ENCODE measurements around the gene A2M.

A2M gene

DNA sequence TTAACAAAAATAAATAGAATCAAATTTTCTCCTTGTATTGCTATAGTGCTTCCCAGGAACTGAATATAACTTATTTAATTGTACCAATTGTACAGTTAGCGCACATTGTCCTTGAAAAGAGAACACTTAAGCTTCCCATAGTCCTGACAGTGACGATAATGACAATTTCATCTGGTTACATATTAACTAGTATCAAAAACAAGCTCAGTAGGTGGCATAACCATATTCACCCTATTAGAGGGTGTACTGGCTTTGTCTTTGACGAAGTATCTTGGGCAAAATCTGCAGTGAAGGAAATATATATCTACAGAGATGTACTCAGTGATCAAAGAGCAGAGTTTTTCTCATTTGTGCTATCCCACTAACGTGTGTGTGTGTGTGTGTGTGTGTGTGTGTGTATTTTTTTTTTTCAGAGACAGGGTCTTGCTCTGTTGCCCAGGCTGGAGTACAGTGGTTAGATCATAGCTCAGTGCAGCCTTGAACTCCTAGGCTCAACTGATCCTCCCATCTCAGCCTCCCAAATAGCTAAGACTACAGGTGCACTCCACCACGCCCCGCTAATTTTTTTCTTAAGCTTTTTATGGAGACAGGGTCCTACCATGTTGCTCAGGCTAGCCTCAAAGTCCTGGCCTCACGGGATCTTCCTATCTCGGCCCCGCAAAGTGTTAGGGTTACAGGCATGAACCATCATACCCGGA lies 4.9 kb upstream of the A2M start:
- DNase-seq, result no peak

DNA sequence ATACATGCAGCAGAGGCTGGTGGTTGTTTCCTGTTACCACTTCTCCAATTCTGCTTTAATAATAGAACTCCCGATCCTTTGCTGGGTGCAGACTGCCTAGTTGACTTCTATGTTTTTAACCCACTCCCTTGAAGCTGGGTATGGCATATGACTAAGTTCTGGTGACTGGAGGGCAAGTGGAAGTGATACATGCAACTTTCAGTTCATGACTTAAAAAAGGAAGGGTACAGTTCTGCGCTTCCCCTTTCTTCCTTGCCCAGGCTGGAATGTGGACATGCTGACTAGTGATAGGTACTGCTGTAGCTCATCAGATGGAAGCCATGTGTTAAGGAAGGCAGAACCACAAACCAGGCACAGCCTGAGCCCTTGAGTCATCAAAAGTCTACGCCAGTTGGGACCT lies 2.4 kb upstream of the A2M start:
- no peak for DNase-seq

GRCh38 chr12:9114946-9115345 lies 773 bp downstream of the A2M start:
- no peak for DNase-seq

DNA sequence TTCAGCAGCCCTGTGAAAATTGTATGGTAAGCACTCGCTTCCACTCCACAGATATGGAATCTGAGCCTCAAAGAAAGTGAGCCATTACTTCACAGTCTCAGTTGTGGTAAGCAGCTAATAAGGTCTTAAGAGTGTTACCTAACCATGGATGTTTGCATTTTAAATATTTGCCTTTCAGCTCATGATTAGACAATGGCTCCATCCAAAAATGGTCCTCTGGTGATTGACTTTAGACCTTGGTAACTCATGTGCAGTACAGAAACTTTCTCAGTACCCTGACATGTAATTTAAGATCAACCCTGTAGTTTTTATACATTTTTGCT lies 1.8 kb downstream of the A2M start:
- DNase-seq, result no peak

- DNase-seq, result no peak
Measured at GRCh38 chr12:9113296-9113986, 2.3 kb downstream of the A2M start.

DNA sequence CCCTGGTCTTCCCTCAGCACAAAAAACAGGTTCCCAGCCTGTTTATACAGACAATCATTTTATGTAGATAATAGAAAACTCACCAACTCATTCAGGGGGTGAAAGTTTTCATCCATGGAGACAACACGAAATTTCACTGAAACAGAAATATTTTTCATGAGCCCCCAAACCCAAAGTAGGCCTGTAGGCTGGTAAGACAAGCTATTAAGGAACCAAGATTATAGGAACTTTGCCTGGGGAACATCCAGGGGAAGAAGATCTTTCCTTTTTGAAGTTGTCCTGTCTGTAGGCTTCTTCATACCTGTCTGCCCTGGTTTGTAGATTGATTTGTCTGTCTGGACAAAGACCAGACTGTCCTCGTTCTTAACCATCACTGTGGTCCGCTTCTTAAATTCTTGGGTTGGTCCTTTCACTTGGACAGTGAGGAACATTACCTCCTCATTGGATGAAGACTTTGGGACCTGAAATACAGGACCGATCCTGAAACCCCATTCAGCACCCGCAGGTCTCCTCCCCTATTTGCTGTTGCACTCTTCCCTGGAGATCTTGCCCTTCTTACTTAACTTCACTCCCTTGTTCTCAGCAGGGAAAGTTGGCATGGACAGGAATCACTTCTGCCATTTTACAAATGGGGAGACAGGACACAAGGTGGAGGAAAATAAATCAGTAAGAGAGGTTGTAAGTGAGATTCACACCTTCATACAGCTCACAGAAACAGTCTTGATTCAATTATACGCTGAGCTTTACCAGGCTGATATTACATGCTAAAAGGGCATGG lies 3.5 kb downstream of the A2M start:
- DNase-seq, result no peak

DNA sequence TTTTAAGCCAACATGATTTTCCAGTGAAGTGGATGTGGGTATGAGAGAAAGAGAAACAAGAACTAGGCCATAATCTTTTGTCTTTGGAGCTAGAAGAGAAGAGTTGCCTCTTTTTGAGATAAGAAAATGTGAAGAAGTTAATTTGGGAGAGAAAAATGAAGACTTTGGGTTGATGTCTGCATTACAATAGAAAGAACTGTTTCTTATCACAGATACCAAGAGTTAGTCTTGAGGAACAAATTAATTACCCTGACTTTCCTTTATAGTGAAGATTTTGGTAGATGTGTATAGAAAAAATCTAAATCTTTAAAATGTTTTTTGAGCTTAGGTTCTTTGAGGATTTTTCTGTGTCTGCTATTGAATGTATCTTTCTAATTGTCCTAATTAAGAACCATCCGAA lies 4.2 kb downstream of the A2M start:
- DNase-seq, result no peak

DNA sequence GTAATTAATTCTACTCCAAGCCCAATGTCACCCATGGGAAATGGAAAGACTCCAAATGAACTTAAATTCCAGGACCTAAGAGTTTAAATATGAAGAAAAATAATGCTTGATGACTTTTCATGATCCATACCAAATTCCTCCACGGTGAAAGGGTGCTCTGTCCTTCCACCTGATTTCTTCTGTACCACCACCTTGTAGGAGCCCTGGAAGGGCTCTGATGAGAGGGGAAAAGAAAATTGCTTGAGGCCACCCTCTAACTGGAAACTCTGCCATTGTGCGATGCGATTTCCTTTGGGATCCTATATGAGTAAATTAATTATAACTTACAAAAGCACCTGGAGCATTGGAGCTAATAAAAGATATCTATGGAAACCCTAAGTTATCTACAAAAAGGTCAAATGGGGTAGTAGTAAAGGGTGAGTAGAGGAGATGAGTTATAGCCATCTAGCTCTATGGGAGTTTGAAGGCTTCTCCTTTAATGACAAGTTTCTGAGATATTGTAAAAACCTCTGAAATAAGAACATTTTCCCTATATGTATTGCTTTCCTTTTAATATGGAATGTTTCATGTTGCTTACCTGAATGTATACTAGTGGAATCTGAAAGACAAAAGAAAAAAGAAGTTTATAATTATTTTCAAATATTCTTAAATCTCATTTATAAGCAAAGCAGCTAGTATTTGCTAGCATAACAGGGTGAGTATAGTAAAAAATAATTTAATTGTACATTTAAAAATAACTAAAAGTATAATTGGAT lies 5.8 kb downstream of the A2M start:
- DNase-seq, result no peak

- no peak for DNase-seq
Measured at GRCh38 chr12:9109213-9109522, 6.6 kb downstream of the A2M start.

GRCh38 chr12:9108504-9109212 lies 7.1 kb downstream of the A2M start:
- DNase-seq, result no peak

GRCh38 chr12:9107542-9107873 lies 8.2 kb downstream of the A2M start:
- no peak for DNase-seq

- DNase-seq, result no peak
Measured at GRCh38 chr12:9106610-9107541, 8.8 kb downstream of the A2M start.

GRCh38 chr12:9106067-9106466 lies 9.7 kb downstream of the A2M start:
- DNase-seq, result no peak

- DNase-seq, result no peak
Measured at GRCh38 chr12:9104767-9105423, 10.8 kb downstream of the A2M start.

DNA sequence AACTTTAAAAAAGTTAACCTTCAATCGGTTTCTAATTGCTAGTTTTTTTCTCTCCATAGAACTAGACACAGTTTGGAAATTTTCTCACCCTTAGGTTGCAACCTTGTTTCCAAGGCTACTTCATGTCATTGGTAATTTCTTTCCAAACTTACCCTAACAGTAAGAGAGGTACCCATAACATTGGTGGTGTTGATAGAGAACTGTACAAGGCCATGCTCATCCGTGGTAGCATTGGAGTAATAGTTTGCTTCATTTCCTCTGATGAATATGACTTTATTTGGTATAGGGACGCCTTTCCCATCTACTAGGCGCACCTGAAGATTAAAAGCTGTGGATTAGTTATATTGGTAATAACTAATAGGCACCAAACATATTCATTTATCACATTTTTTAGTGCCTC lies 11.6 kb downstream of the A2M start:
- no peak for DNase-seq

GRCh38 chr12:9103050-9103849 lies 12.5 kb downstream of the A2M start:
- no peak for DNase-seq

GRCh38 chr12:9101018-9101687 lies 14.6 kb downstream of the A2M start:
- DNase-seq, result no peak

GRCh38 chr12:9099552-9100190 lies 16.0 kb downstream of the A2M start:
- no peak for DNase-seq

DNA sequence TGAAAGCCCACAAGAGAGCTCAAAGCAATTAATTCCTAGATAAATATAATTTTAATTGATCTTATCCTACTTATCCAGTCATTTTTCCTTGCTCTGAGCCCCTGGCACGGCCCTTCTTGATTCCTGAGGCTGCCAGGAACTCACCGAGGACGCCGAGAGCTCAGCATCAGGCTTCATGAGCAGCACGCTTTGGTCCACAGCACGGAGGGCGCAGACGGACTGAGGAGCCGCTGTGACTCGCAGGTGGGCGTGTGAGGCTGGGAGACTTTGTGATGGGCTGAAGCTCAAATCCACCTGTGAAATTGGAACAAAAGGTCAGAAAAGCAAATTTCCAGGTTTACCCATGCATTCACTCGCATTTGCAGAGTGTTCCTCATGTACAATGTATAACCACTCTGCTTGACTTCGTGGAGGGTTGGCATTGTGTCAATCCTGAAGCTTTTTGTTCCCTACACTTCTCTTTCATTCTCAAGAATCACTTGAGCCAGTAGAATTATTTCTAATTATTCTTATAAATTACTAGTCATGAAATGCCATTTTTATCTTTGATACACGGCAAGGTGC lies 17.2 kb downstream of the A2M start:
- no peak for DNase-seq
